Fibroblast of skin of right quadriceps (primary cell): ENCODE measurements around the gene TOB1.
A peak's percentile ranks its signal among the peaks of the same experiment; 100 is the strongest.
"Not testable (repeated sequence)": the region's sequence is repeated elsewhere in the genome, so short reads cannot be mapped to it uniquely, and the experiment has no call there.

Experiments
- DNase-seq: peaks from one replicate; pipeline ENCODE4 v3.0.0-alpha.2; 2013

TOB1 gene

GRCh38 chr17:50898369-50899004 lies 32.3 kb upstream of the TOB1 start:
- no peak for DNase-seq

- not testable (repeated sequence) for DNase-seq
Observed at GRCh38 chr17:50894513-50894912, 28.4 kb upstream of the TOB1 start.

- DNase-seq, result peak; percentile 14
Observed at GRCh38 chr17:50893183-50893993, 27.2 kb upstream of the TOB1 start.

- no peak for DNase-seq
Observed at GRCh38 chr17:50892101-50892776, 26.1 kb upstream of the TOB1 start.

GRCh38 chr17:50891577-50891989 lies 25.4 kb upstream of the TOB1 start:
- no peak for DNase-seq

GRCh38 chr17:50890675-50891516 lies 24.7 kb upstream of the TOB1 start:
- DNase-seq, result no peak

- DNase-seq, result no peak
Observed at GRCh38 chr17:50889528-50890118, 23.5 kb upstream of the TOB1 start.

GRCh38 chr17:50887705-50888245 lies 21.6 kb upstream of the TOB1 start:
- no peak for DNase-seq

GRCh38 chr17:50884439-50885311 lies 18.5 kb upstream of the TOB1 start:
- DNase-seq, result no peak

GRCh38 chr17:50883850-50884438 lies 17.8 kb upstream of the TOB1 start:
- no peak for DNase-seq

- peak; percentile 67 for DNase-seq
Observed at GRCh38 chr17:50882851-50883250, 16.7 kb upstream of the TOB1 start.

- no peak for DNase-seq
Observed at GRCh38 chr17:50881182-50881581, 15.0 kb upstream of the TOB1 start.

GRCh38 chr17:50879086-50879485 lies 12.9 kb upstream of the TOB1 start:
- DNase-seq, result no peak

GRCh38 chr17:50877838-50878237 lies 11.7 kb upstream of the TOB1 start:
- DNase-seq, result no peak

GRCh38 chr17:50877042-50877441 lies 10.9 kb upstream of the TOB1 start:
- DNase-seq, result not testable (repeated sequence)

GRCh38 chr17:50875074-50875473 lies 8.9 kb upstream of the TOB1 start:
- no peak for DNase-seq

- DNase-seq, result peak; percentile 32
Observed at GRCh38 chr17:50872710-50873424, 6.7 kb upstream of the TOB1 start.

- DNase-seq, result no peak
Observed at GRCh38 chr17:50871898-50872297, 5.7 kb upstream of the TOB1 start.

GRCh38 chr17:50871364-50871763 lies 5.2 kb upstream of the TOB1 start:
- no peak for DNase-seq

GRCh38 chr17:50868602-50869001 lies 2.4 kb upstream of the TOB1 start:
- no peak for DNase-seq
